Right atrium auricular region (tissue), 2 donors: ENCODE measurements around the gene PARP6. TPM values are rescaled to one million over a fixed set of nuclear protein-coding genes. Genes with fewer than 3 reads are reported as not detected.
A peak's percentile ranks its signal among the peaks of the same experiment; 100 is the strongest.

Experiments
- DNase-seq: peaks from one replicate; pipeline ENCODE4 v3.0.0-alpha.2; 2019; ENCODE audit warnings: low spot score
- H3K27ac ChIP-seq, 2 donors: fragments of 200-600 bp; sonication (generic); 1 replicate in 1 of 2; 2 replicates in 1 of 2; pipeline ENCODE4 v1.5.1; 2016 to 2019
- H3K27me3 ChIP-seq, 2 donors: fragments of 200-600 bp; sonication (generic); one replicate each; pipeline versions ENCODE4 v1.5.1 to v1.6.0; 2017 to 2019
- H3K36me3 ChIP-seq: fragments of 200-600 bp; sonication (generic); one replicate; pipeline ENCODE4 v1.5.1; 2016
- H3K4me1 ChIP-seq, 2 donors: fragments of 200-600 bp; sonication (generic); one replicate each; pipeline versions ENCODE4 v1.5.1 to v1.6.0; 2017 to 2019
- H3K4me3 ChIP-seq, 2 donors: fragments of 200-600 bp; sonication (generic); 1 replicate in 1 of 2; 2 replicates in 1 of 2; pipeline ENCODE4 v1.5.1; 2017 to 2019; ENCODE audit warnings: mild to moderate bottlenecking in 1 of 2, moderate library complexity in 1 of 2
- H3K9me3 ChIP-seq, 2 donors: fragments of 200-600 bp; sonication (generic); one replicate each; pipeline ENCODE4 v1.5.1; 2019
- CTCF ChIP-seq, 2 donors: fragments of 200-600 bp; sonication (generic); IDR thresholded peaks; one replicate each; pipeline ENCODE4 v1.5.1; 2019; ENCODE audit warnings: antibody characterized with exemption in 2 of 2
- total RNA-seq, 2 donors: library from RNA; depleted of rRNA; stranded (reverse); fragments of >200 nt; gene quantifications; one replicate each; pipeline ENCODE4 v1.1.0, GENCODE V29; 2016

The PARP6 gene
- total RNA-seq, 2 donors from 2014 or later, result 29.9 to 44.1 TPM

- H3K36me3 ChIP-seq, result peaks cover 39% of the 10 kb centered on the region
- no peak for DNase-seq
- no peaks in the 10 kb centered on the region for H3K9me3 ChIP-seq
- H3K4me1 ChIP-seq, result peaks cover 0 to 34% of the 10 kb centered on the region in 2 donors
- H3K27ac ChIP-seq, result peak within 1 kb of the TSS in 1 of 2 donors; percentile 10
- peak within 1 kb of the TSS; percentile 28 to 58 for H3K4me3 ChIP-seq
- H3K27me3 ChIP-seq, result no peaks in the 10 kb centered on the region
- no peak for TF ChIP-seq CTCF (IDR thresholded peaks at IDR 0.05)
These were observed 74.6 kb downstream of the PARP6 start, which contains the start of gene GRAMD2A for GRCh38 chr15:72197460-72198355. GRAMD2A (minus strand) TSS chr15:72197787.

GRCh38 chr15:72197041-72197459, 75.3 kb downstream of the PARP6 start:
- Histone ChIP-seq H3K9me3 (no peaks in the 10 kb centered on the region), H3K27me3 (no peaks in the 10 kb centered on the region), H3K27ac (peak overlapping the region in 1 of 2 donors; percentile 10), H3K4me1 (peaks cover 0 to 28% of the 10 kb centered on the region in 2 donors), H3K36me3 (peaks cover 32% of the 10 kb centered on the region), H3K4me3 (peak overlapping the region; percentile 28 to 58)
- no peak for DNase-seq
- no peak for TF ChIP-seq CTCF (IDR thresholded peaks at IDR 0.05)

GRCh38 chr15:72196409-72197040, 75.8 kb downstream of the PARP6 start:
- TF ChIP-seq CTCF (IDR thresholded peaks at IDR 0.05), result no peak
- H3K27me3 ChIP-seq, result no peaks in the 10 kb centered on the region
- H3K27ac ChIP-seq, result no peak overlapping the region
- peaks cover 0 to 24% of the 10 kb centered on the region in 2 donors for H3K4me1 ChIP-seq
- no peak for DNase-seq
- peaks cover 27% of the 10 kb centered on the region for H3K36me3 ChIP-seq
- H3K4me3 ChIP-seq, result peak overlapping the region in 1 of 2 donors; percentile 58
- H3K9me3 ChIP-seq, result no peaks in the 10 kb centered on the region

- H3K4me3 ChIP-seq, result no peak overlapping the region
- peaks cover 14% of the 10 kb centered on the region for H3K36me3 ChIP-seq
- no peak for TF ChIP-seq CTCF (IDR thresholded peaks at IDR 0.05)
- no peak for DNase-seq
- no peak overlapping the region for H3K27ac ChIP-seq
- H3K9me3 ChIP-seq, result no peaks in the 10 kb centered on the region
- no peaks in the 10 kb centered on the region for H3K27me3 ChIP-seq
- H3K4me1 ChIP-seq, result peaks cover 0 to 10% of the 10 kb centered on the region in 2 donors
These were observed 77.2 kb downstream of the PARP6 start for GRCh38 chr15:72195101-72195511.

- no peaks in the 10 kb centered on the region for H3K9me3 ChIP-seq
- H3K4me1 ChIP-seq, result peaks cover 0 to 7% of the 10 kb centered on the region in 2 donors
- no peak for DNase-seq
- H3K27ac ChIP-seq, result no peak overlapping the region
- peaks cover 7% of the 10 kb centered on the region for H3K36me3 ChIP-seq
- H3K4me3 ChIP-seq, result no peak overlapping the region
- no peak for TF ChIP-seq CTCF (IDR thresholded peaks at IDR 0.05)
- no peaks in the 10 kb centered on the region for H3K27me3 ChIP-seq
These were observed 78.4 kb downstream of the PARP6 start for GRCh38 chr15:72193836-72194396.
